HAP-1 (cell line): ENCODE measurements around the gene NOL7.

Experiments
- DNase-seq, 2 experiments: peaks; one replicate each; pipeline ENCODE4 v3.0.0-alpha.2; 2016 to 2020; ENCODE audit warnings: low spot score in 2 of 2
- H3K27me3 ChIP-seq: fragments of 250-450 bp; sonication (Bioruptor Pico); 2 replicates; pipeline ENCODE4 v1.5.1; 2020; ENCODE audit warnings: low read depth, mild to moderate bottlenecking, moderate library complexity
- H3K36me3 ChIP-seq: fragments of 250-450 bp; sonication (Bioruptor Pico); replicated peaks from 2 replicates; pipeline ENCODE4 v1.5.1; 2020; ENCODE audit warnings: mild to moderate bottlenecking
- H3K4me1 ChIP-seq: fragments of 250-450 bp; sonication (Bioruptor Pico); 2 replicates; pipeline ENCODE4 v1.5.1; 2020; ENCODE audit warnings: mild to moderate bottlenecking
- H3K4me3 ChIP-seq: fragments of 250-450 bp; sonication (Bioruptor Pico); 2 replicates; pipeline ENCODE4 v1.5.1; 2020; ENCODE audit warnings: mild to moderate bottlenecking, moderate library complexity
- H3K9me3 ChIP-seq: fragments of 250-450 bp; sonication (Bioruptor Pico); 2 replicates; pipeline ENCODE4 v1.5.1; 2020; ENCODE audit warnings: mild to moderate bottlenecking, moderate library complexity
- in situ Hi-C: fragments of 300-500 bp; cut with MboI; formaldehyde crosslinking; loops from 3 replicates; pipeline ENCODE4 v1.14.3; 2020; ENCODE audit warnings: low sequenced_read_pairs, inconsistent platforms, mixed read lengths

The NOL7 gene

GRCh38 chr6:13614926-13615791, at the start of gene NOL7:
TSS of gene NOL7 (plus strand) at chr6:13615335. CDS start at chr6:13615359, 24 bp downstream.
- Histone ChIP-seq H3K27me3 (no peaks in the 10 kb centered on the region), H3K36me3 (peaks cover 40% of the 10 kb centered on the region), H3K4me3 (peak within 1 kb of the TSS; percentile 92), H3K4me1 (peaks cover 20% of the 10 kb centered on the region), H3K9me3 (no peaks in the 10 kb centered on the region)
- in situ Hi-C loops = no loop called here
- peak; percentile 90 to 99 for DNase-seq

- H3K4me3 ChIP-seq = no peak overlapping the region
- peaks cover 7% of the 10 kb centered on the region; the same call in 1 of the 2 replicates for H3K27me3 ChIP-seq
- no peaks in the 10 kb centered on the region for H3K36me3 ChIP-seq
- no peaks in the 10 kb centered on the region for H3K9me3 ChIP-seq
- H3K4me1 ChIP-seq = no peaks in the 10 kb centered on the region
- in situ Hi-C loops = no loop called here
- no peak for DNase-seq
Observed at GRCh38 chr6:13565921-13566320, 49.2 kb upstream of the NOL7 start.

GRCh38 chr6:13566500-13566899, 48.6 kb upstream of the NOL7 start:
- peaks cover 7% of the 10 kb centered on the region; the same call in 1 of the 2 replicates for H3K27me3 ChIP-seq
- no peaks in the 10 kb centered on the region for H3K36me3 ChIP-seq
- H3K9me3 ChIP-seq = no peaks in the 10 kb centered on the region
- no peak for DNase-seq
- no peaks in the 10 kb centered on the region for H3K4me1 ChIP-seq
- in situ Hi-C loops = no loop called here
- no peak overlapping the region for H3K4me3 ChIP-seq

- Histone ChIP-seq H3K36me3 (no peaks in the 10 kb centered on the region), H3K27me3 (peaks cover 7% of the 10 kb centered on the region; the same call in 1 of the 2 replicates), H3K4me3 (no peak overlapping the region), H3K4me1 (peaks cover 5% of the 10 kb centered on the region; the same call in 1 of the 2 replicates), H3K9me3 (no peaks in the 10 kb centered on the region)
- in situ Hi-C loops = no loop called here
- DNase-seq = no peak
Observed at GRCh38 chr6:13568970-13569369, 46.2 kb upstream of the NOL7 start.

GRCh38 chr6:13572240-13572639, 42.9 kb upstream of the NOL7 start:
- Histone ChIP-seq H3K4me3 (no peak overlapping the region), H3K9me3 (no peaks in the 10 kb centered on the region), H3K36me3 (no peaks in the 10 kb centered on the region), H3K27me3 (peaks cover 5% of the 10 kb centered on the region; the same call in 1 of the 2 replicates), H3K4me1 (peaks cover 8% of the 10 kb centered on the region)
- in situ Hi-C loops = no loop called here
- DNase-seq = no peak

- no peak for DNase-seq
Observed at GRCh38 chr6:13572951-13573654, 42.0 kb upstream of the NOL7 start.

GRCh38 chr6:13573669-13574110, 41.4 kb upstream of the NOL7 start:
- DNase-seq = peak; percentile 9 to 31

More at GRCh38 chr6:13572951-13573654, 42.0 kb upstream of the NOL7 start:
- H3K4me1 ChIP-seq = peaks cover 8% of the 10 kb centered on the region
- H3K27me3 ChIP-seq = no peaks in the 10 kb centered on the region
- peak overlapping the region; percentile 77 for H3K4me3 ChIP-seq
- in situ Hi-C loops = no loop called here
- no peaks in the 10 kb centered on the region for H3K9me3 ChIP-seq
- no peaks in the 10 kb centered on the region for H3K36me3 ChIP-seq

GRCh38 chr6:13574149-13574570, 41.0 kb upstream of the NOL7 start:
- Histone ChIP-seq H3K36me3 (no peaks in the 10 kb centered on the region), H3K9me3 (no peaks in the 10 kb centered on the region), H3K4me1 (peaks cover 8% of the 10 kb centered on the region), H3K4me3 (peak overlapping the region; percentile 77), H3K27me3 (no peaks in the 10 kb centered on the region)
- in situ Hi-C loops = no loop called here
- DNase-seq = peak; percentile 94 to 95

More at GRCh38 chr6:13573669-13574110, 41.4 kb upstream of the NOL7 start:
- in situ Hi-C loops = no loop called here
- H3K27me3 ChIP-seq = no peaks in the 10 kb centered on the region
- no peaks in the 10 kb centered on the region for H3K36me3 ChIP-seq
- peak overlapping the region; percentile 77 for H3K4me3 ChIP-seq
- peaks cover 8% of the 10 kb centered on the region for H3K4me1 ChIP-seq
- H3K9me3 ChIP-seq = no peaks in the 10 kb centered on the region

GRCh38 chr6:13574571-13575376, 40.4 kb upstream of the NOL7 start, which contains the start of gene SIRT5:
TSS of gene SIRT5 (plus strand) at chr6:13574601. CDS start at chr6:13584111, 9,510 bp downstream.
- Histone ChIP-seq H3K9me3 (no peaks in the 10 kb centered on the region), H3K4me3 (peak within 1 kb of the TSS; percentile 77), H3K36me3 (no peaks in the 10 kb centered on the region), H3K4me1 (peaks cover 8% of the 10 kb centered on the region), H3K27me3 (no peaks in the 10 kb centered on the region)
- DNase-seq = peak; percentile 74 to 88
- in situ Hi-C loops = loop anchor here (25.0 kb wide), 1 partner anchor 237 kb away; the partner anchor contains the start of gene TBC1D7

- DNase-seq = no peak
- H3K9me3 ChIP-seq = no peaks in the 10 kb centered on the region
- H3K4me1 ChIP-seq = peaks cover 8% of the 10 kb centered on the region
- H3K4me3 ChIP-seq = peak overlapping the region; percentile 77
- H3K36me3 ChIP-seq = no peaks in the 10 kb centered on the region
- in situ Hi-C loops = loop anchor here (25.0 kb wide), 1 partner anchor 238 kb away; the partner anchor contains the start of gene TBC1D7
- H3K27me3 ChIP-seq = no peaks in the 10 kb centered on the region
Observed at GRCh38 chr6:13575377-13575775, 39.8 kb upstream of the NOL7 start.

GRCh38 chr6:13576017-13576416, 39.1 kb upstream of the NOL7 start:
- no peak for DNase-seq
- H3K4me1 ChIP-seq = peaks cover 8% of the 10 kb centered on the region
- in situ Hi-C loops = loop anchor here (25.0 kb wide), 1 partner anchor 239 kb away; the partner anchor contains the start of gene TBC1D7
- H3K27me3 ChIP-seq = no peaks in the 10 kb centered on the region
- no peak overlapping the region for H3K4me3 ChIP-seq
- no peaks in the 10 kb centered on the region; the same call in 1 of the 2 replicates for H3K36me3 ChIP-seq
- H3K9me3 ChIP-seq = no peaks in the 10 kb centered on the region

- in situ Hi-C loops = loop anchor here (25.0 kb wide), 1 partner anchor 241 kb away; the partner anchor contains the start of gene TBC1D7
- H3K27me3 ChIP-seq = no peaks in the 10 kb centered on the region
- no peaks in the 10 kb centered on the region for H3K9me3 ChIP-seq
- H3K4me3 ChIP-seq = no peak overlapping the region
- peaks cover 14% of the 10 kb centered on the region for H3K4me1 ChIP-seq
- no peaks in the 10 kb centered on the region; the same call in 1 of the 2 replicates for H3K36me3 ChIP-seq
- DNase-seq = no peak
Observed at GRCh38 chr6:13577926-13578325, 37.2 kb upstream of the NOL7 start.

- in situ Hi-C loops = loop anchor here (25.0 kb wide), 1 partner anchor 243 kb away; the partner anchor contains the start of gene TBC1D7
Observed at GRCh38 chr6:13579911-13580310, 35.2 kb upstream of the NOL7 start.

More at GRCh38 chr6:13579911-13580310, 35.2 kb upstream of the NOL7 start:
- Histone ChIP-seq H3K4me3 (no peak overlapping the region), H3K27me3 (no peaks in the 10 kb centered on the region), H3K9me3 (no peaks in the 10 kb centered on the region), H3K4me1 (peaks cover 9% of the 10 kb centered on the region), H3K36me3 (peaks cover 4% of the 10 kb centered on the region)
- no peak for DNase-seq
